GM12801 (cell line): ENCODE results near the gene KCNJ5.

Experiments
- TF ChIP-seq, protein P1 (sequence below): IDR thresholded peaks from one replicate; pipeline ENCODE4 v1.5.1; 2011; ENCODE audit warnings: control low read depth; ENCODE audit not compliant: insufficient read length; ENCODE audit errors: extremely low read depth

The KCNJ5 gene

DNA sequence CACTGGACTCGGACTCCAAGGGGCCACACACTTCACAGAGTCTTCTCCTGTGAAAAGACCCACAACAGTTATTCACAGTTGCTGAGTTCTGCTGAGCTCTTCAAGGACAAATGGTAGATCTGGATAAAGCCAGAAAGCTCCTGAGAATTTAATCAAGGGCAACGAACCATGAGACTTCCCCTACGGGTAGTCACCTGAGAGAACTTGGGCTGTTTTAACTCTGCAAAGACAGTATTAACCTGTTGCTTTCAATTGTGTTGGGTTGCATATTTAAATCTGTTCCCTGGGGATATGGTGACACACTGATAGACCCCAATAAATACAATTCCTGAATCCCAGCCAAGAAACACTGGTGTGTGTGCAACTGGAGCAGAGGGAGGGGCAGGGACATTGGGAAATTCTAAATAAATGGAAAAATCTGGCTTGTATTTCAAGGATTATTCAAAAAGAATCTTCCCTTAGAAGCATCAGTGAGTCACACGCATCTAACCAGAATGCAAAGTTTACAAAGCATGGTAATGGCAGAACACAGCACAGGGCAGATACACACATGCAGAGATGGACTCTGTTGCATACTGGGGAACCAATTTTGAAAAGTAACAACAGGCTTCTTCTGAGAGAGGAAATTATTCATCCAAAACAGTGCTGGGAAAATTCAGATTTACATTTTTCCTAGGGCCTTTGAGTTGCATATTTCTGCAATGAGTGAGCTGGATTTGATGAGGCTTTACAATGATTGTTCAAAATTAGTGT, 28.1 kb upstream of the KCNJ5 start:
- TF ChIP-seq, protein P1, sequence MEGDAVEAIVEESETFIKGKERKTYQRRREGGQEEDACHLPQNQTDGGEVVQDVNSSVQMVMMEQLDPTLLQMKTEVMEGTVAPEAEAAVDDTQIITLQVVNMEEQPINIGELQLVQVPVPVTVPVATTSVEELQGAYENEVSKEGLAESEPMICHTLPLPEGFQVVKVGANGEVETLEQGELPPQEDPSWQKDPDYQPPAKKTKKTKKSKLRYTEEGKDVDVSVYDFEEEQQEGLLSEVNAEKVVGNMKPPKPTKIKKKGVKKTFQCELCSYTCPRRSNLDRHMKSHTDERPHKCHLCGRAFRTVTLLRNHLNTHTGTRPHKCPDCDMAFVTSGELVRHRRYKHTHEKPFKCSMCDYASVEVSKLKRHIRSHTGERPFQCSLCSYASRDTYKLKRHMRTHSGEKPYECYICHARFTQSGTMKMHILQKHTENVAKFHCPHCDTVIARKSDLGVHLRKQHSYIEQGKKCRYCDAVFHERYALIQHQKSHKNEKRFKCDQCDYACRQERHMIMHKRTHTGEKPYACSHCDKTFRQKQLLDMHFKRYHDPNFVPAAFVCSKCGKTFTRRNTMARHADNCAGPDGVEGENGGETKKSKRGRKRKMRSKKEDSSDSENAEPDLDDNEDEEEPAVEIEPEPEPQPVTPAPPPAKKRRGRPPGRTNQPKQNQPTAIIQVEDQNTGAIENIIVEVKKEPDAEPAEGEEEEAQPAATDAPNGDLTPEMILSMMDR, result no peak

DNA sequence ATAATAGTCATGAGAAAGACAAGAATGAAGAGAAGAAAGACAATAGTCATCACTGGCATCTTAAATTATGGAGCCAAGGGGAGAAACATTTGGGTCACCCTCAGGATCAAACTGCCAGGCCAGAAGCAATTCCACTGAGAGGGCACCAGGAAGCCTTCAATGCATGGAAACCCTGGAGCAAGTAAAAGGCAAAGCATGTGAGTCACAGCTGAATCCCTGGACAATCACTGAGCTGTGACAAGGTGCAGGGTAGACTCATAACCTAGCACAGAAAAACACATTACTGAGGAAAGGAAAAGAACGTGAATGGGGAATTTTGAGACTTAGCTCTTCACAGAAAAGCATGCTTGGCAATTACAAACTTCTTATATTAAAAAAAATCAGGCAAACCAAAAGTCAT, 25.7 kb upstream of the KCNJ5 start:
- TF ChIP-seq, protein P1, result no peak

DNA sequence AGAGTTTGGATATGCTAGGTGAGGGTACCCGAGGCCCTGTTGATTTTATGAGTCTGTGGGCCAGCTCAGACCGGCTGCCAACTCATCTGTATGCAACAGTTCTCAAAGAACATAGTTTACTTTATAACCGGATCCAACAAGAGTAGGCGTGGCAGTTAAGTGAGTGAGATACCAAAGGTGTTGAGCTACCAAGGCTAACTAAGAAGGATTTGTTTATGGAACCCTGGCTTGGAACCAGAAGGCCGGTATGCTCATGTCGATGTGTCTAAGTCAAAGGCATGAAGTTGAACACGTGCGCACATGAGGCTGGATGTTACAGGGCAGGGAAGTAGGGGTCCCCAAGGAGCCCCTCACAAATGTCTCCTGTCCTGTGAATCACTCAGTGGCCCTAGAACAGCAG, 23.9 kb upstream of the KCNJ5 start, which contains the start of gene KCNJ1:
Gene KCNJ1 (minus strand): TSS at position 20 of the 400 bp plus-strand sequence. CDS start 27,053 bp downstream, outside the sequence.
- TF ChIP-seq, protein P1, result no peak

DNA sequence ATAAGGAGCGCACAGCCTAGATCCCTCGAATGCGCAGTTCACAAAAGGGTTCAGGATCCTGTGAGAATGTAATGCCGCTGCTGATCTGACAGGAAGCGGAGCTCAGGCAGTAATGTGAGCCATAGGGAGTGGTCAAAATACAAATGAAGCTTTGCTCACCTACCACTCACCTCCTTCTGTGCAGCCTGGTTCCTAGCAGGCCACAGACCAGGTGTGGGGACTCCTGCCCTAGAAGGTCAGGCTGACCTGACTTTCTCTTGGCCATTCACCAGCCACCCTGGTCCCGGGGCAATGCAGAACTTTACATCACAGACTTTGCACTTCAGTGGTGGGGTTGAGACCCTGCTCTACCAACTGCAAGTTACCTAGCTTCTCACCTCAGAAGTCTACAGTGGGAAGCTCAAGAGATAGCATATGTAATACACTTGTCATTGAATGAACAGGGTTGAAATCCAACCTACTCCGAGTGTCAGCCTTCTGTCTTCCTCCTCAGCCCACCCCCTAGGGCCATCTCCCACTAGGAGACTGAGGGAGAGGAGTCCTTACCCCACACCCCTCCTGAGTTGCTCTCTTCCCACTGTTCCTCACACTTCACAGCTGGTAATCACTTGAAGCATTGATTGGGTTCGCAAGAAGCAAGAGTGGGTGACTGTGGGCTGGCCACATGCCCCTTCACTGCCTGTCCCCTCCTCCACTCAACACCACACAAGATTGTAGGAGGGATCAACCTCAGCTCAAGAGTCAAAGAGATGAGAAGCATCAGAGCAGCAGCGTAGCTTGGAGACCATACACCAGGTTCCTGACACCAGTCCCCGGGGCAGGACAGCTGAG, 22.1 kb upstream of the KCNJ5 start:
- TF ChIP-seq, protein P1, result no peak

DNA sequence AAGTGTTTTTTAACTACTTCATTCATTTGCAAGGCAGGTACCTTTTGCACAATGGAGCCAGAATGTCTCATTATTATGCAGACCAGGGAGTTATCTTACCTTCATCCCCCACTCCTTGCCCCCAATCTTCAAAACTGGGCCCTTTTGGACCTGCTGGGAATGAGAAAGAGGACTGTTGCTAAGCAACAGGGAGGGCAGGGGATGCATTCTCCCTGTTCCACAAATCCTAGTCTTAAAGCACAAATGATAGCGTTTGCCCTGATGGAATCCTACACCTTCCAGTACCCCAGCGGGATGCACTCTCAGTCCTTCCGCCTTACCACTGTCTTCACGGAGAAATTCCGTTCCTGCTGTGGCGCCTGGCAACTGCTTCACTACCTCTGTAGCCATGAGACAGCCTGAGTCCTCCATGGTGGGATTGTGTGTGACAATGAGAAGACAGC, 20.0 kb upstream of the KCNJ5 start:
- TF ChIP-seq, protein P1, result no peak

DNA sequence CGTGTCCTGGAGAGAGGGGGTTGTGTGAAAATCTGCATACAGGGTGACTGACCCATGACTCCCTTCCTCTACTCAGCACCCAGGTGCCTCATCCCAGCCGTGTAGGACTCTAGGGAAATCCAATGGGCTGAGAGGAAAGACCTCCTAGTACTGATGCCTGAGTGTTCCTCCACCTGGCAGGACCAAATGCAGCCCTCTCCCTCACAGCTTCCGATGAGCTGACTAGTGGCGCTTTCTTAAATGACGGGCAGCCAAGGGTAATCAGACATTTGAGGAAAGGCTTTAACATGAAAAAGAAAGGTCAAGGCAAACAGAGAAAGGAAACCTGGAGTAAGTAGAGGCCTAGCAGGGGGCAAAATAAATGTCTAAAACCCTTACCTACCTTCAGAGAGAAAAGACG, 19.1 kb upstream of the KCNJ5 start:
- TF ChIP-seq, protein P1, result no peak

DNA sequence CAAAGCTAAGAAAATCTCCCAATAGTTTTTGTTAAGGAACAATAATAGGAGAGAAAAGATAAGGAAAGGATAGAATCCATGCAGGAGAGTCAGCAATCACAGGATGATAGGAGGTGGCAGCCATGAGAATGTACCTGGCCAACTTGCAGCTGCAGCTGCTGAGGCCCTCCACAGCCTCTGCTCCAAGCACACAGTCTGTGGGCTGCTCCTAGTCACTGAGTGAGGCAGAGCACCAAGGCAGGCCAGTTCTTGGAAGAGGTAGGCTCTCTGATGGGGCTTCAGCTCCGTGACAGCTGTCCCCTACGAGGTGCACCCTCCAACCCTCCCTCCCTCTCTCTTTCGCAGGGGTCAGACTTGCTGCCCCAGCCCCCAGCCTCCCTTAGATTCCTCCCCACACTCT, 18.6 kb upstream of the KCNJ5 start:
- TF ChIP-seq, protein P1, result no peak
